ENCODE results near the gene PLEKHA5.

- TF ChIP-seq CTCF (IDR thresholded peaks at IDR 0.05) (peak in 1 of 3 experiments; percentile 12), POLR2A (IDR thresholded peaks at IDR 0.05) (no peak)
Measured at GRCh38 chr12:19223018-19223417, 93.5 kb downstream of the PLEKHA5 start.

All from testis (tissue), 2 donors.